Measurements from ENCODE around the gene EVL.
"Not testable (repeated sequence)": the region's sequence is repeated elsewhere in the genome, so short reads cannot be mapped to it uniquely, and the experiment has no call there.

Gene EVL

GRCh38 chr14:100022772-100023451 lies 42.3 kb upstream of the EVL start:
- no peak overlapping the region for H3K4me3 ChIP-seq (ENCODE audit: control insufficient read depth, low read depth, low read length)
- DNase-seq (ENCODE audit: low read depth): peak; percentile 96
- TF ChIP-seq CTCF (conservative IDR thresholded peaks at IDR 0.05; ENCODE audit: control insufficient read depth, insufficient read depth, low read depth, low read length): no peak

- peak; percentile 44 for TF ChIP-seq CTCF (conservative IDR thresholded peaks at IDR 0.05; ENCODE audit: control insufficient read depth, insufficient read depth, low read depth, low read length)
- DNase-seq (ENCODE audit: low read depth): peak; percentile 58
These were observed 40.1 kb upstream of the EVL start for GRCh38 chr14:100025111-100025510.

GRCh38 chr14:100027771-100028490 lies 37.3 kb upstream of the EVL start:
- DNase-seq (ENCODE audit: low read depth): peak; percentile 63
- no peak for TF ChIP-seq CTCF (conservative IDR thresholded peaks at IDR 0.05; ENCODE audit: control insufficient read depth, insufficient read depth, low read depth, low read length)
- H3K4me3 ChIP-seq (ENCODE audit: control insufficient read depth, low read depth, low read length): no peak overlapping the region

More at GRCh38 chr14:100025111-100025510, 40.1 kb upstream of the EVL start:
- no peak overlapping the region for H3K4me3 ChIP-seq (ENCODE audit: control insufficient read depth, low read depth, low read length)

- TF ChIP-seq CTCF (conservative IDR thresholded peaks at IDR 0.05; ENCODE audit: control insufficient read depth, insufficient read depth, low read depth, low read length): peak; percentile 9
- H3K4me3 ChIP-seq (ENCODE audit: control insufficient read depth, low read depth, low read length): no peak overlapping the region
- peak; percentile 20 for DNase-seq (ENCODE audit: low read depth)
These were observed 36.1 kb upstream of the EVL start for GRCh38 chr14:100028990-100029677.

- not testable (repeated sequence) for DNase-seq (ENCODE audit: low read depth); H3K4me3 ChIP-seq (ENCODE audit: control insufficient read depth, low read depth, low read length)
These were observed 35.2 kb upstream of the EVL start for GRCh38 chr14:100030006-100030405.

- H3K4me3 ChIP-seq (ENCODE audit: control insufficient read depth, low read depth, low read length): no peak overlapping the region
- TF ChIP-seq CTCF (conservative IDR thresholded peaks at IDR 0.05; ENCODE audit: control insufficient read depth, insufficient read depth, low read depth, low read length): no peak
- peak; percentile 97 for DNase-seq (ENCODE audit: low read depth)
These were observed 34.6 kb upstream of the EVL start for GRCh38 chr14:100030452-100031153.

Data from fibroblast of mammary gland (primary cell).